Stimulated activated CD4-positive, alpha-beta T cell treated with anti-CD3 and anti-CD28 coated beads, Interleukin-12 subunit alpha, Interleukin-12 subunit beta, amount 100 ng/mL, for 48 hours (primary cell): Measurements from ENCODE around the gene CKS1B.
"Not testable (repeated sequence)": the region's sequence is repeated elsewhere in the genome, so short reads cannot be mapped to it uniquely, and the experiment has no call there.

Source experiments
- DNase-seq, 3 donors: peaks; one replicate each; pipeline ENCODE4 v3.0.0-alpha.2; 2020; ENCODE audit warnings: low read depth in 2 of 3, low spot score in 1 of 3

The CKS1B gene

DNA sequence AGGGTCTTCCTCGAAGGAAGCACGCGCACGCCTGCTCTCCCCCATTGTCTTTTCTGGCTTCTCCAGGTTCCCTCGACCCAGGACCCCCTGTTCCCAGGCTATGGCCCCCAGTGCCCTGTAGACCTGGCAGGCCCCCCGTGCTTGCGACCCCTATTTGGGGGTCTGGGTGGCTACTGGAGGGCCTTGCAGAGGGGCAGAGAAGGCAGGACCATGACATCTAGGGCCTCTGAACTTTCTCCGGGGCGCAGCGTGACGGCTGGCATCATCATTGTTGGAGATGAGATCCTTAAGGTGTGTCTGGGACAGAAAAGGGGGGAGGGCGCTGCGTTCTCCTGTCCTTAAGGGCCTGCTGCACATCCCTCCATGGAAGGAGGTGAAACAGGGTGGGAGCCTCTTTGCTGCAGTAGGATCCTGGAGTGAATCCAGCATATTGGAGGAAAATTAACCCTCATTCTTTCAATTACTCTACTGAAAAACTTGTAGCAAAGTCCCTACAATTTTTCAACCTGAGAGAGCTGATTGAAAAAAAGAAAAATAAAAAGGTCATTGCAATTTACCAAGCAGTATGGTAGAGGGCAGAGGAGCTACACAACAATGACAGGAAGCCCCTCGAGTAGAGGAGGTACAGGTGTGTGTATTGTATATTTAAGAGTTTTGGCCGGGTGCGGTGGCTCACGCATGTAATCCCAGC lies 9.4 kb downstream of the CKS1B start:
- no peak for DNase-seq

DNA sequence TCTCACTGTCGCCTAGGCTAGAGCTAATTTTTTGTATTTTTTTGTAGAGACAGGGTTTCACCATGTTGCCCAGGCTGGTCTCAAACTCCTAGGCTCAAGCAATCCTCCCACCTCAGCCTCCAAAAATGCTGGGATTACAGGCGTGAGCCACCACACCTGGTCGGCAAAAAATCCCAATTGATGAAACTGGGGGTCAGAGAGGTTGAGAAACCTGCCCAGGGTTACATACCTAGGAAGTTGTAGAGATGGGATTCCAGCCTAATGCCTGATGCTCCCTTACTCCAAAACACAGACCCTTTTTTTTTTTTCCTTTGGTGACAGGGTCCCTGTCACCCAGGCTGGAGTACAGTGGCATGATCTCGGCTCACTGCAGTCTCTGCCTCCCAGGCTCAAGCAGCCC lies 12.3 kb downstream of the CKS1B start:
- DNase-seq, result not testable (repeated sequence)

DNA sequence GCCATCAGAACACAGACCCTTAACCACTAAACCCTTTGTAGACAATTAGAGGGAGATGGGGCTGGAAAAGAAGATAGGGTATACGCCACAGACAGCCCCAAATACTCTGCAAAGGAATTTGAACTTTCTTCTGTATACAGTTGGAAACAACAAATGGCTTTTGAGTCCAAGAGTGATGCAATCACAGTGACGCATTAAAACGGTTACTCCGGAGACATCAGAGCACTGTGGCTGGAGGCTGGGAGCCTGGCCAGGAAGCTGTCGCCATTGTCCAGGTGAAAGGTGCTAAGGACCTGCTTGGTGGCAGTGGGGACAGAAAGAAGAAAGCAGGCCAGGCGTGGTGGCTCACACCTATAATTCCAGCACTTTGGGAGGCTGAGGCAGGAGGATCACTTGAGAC lies 12.8 kb downstream of the CKS1B start:
- DNase-seq, result no peak

DNA sequence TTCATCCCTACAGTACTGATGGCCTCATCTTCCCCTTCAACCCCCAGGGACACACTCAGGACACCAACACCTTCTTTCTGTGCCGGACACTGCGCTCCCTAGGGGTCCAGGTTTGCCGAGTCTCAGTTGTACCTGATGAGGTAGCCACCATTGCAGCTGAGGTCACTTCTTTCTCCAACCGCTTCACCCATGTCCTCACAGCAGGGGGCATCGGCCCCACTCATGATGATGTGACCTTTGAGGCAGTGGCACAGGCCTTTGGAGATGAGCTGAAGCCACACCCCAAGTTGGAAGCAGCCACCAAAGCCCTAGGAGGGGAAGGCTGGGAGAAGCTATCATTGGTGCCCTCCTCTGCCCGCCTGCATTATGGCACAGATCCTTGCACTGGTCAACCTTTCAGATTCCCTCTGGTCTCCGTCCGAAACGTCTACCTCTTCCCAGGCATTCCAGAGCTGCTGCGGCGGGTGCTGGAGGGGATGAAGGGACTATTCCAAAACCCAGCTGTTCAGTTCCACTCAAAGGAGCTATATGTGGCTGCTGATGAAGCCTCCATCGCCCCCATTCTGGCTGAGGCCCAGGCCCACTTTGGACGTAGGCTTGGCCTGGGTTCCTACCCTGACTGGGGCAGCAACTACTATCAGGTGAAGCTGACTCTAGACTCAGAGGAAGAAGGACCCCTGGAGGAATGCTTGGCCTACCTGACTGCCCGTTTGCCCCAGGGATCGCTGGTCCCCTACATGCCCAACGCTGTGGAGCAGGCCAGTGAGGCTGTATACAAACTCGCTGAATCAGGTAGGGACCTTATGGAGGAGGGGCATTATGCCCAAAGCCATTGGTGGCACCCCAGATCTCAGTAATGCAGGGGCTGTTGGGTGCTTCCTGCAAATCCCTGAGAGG lies 13.8 kb downstream of the CKS1B start:
- DNase-seq, result no peak

DNA sequence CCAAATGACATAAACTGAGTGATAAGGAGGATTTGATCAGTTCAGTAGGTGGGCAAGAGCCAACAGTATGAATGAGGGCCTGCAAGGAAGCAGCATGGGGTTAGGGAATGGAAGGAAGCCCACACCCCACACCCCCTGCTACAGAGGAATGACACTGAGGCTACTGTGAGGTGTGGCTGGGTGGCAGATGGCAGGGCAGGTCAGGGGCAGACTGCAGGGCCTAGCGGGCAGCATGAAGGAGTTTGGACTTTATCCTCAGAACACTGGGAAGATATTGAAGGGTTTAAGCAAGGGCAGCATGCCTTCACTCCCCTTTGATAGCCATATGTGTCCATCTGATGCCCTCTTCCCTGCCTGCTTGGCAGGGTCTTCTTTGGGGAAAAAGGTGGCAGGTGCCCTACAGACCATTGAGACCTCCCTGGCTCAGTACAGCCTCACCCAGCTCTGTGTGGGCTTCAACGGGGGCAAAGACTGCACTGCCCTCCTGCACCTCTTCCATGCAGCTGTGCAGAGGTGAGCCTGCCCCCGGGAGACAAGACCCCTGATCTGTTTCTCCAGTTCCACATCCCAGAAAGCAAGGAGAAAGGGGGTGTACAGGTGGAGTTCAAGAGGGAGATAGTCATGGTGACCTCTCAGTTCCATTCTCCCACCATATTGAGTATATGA lies 14.8 kb downstream of the CKS1B start:
- DNase-seq, result no peak

DNA sequence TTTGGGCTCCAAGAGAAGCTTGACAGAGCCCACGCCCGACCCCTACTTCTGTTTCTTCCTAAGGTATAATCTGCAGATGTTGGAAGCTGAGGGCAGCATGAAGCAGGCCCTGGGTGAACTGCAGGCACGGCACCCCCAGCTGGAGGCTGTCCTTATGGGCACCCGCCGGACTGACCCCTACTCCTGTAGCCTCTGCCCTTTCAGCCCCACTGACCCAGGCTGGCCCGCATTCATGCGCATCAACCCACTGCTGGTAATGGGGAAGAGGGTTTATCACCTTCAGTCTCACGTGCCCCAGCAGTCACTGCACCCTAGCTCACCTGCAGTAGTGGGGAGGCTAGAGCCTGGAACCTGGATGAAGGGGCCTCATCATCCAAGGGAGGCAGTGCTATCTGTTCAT lies 15.8 kb downstream of the CKS1B start:
- no peak for DNase-seq

DNA sequence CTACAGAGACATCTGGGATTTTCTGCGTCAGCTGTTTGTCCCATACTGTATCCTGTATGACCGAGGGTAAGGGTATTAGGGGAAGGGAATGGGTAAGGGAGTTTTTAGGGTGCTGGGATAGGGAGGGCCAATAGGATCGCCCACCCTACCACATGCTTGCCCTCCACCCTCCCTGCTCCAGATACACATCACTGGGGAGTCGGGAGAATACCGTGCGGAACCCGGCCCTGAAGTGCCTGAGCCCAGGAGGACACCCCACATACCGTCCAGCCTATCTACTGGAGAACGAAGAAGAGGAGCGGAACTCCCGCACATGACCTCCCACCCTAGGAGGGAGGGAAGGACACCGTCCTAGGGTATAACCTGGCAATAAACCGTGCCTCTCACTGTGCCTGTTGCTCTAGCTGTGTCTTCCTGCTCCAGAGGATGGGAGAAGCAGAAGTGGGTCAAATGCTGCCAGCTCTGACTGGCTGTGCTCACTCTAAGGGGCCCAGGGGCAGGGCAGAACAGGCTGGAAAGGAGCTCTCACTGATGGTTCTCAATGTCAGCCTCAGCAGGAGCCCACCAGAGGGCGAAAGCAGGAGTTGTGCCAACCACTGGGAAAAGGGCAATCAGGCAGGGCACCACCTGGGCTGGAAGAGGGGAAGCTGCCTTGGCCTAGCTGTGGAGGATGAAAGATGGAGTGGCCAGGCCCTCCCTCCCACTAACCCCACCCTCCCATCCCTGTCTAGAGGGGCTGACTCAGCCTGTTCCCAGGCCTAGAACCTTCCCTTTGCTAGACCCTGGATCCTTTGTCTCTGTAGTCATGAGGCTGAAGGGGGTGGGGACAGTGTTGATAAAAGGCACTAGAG lies 18.5 kb downstream of the CKS1B start:
- no peak for DNase-seq

DNA sequence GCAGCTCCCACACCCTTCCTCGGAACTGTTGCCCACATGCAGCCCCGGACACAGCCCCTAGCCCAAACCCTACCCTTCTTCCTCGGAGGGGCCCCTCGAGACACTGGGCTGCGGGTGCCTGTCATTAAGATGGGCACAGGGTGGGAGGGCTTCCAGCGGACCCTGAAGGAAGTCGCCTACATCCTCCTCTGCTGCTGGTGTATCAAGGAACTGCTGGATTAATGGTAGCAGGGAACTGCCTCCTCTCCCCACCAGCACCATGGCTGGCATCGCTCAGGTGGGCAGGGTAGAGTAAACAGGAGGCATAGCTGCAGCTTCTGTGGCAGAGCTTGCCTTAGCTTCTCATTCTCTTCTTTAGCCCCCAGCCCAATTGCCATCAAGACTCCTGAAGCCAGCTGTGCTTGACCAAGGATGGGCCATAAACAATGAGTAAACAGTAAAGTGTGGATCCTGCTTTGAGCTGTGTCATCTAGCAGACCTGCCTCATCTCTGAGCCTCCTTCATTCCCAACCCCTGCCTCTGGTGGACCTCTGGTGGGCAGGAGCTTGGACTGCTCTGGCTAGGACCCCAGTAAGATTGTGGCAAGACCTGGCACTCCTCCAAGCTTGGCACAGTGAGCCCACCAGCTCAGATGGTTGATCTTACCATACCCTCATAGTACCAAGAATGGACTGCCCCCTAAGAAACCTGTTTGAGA lies 19.2 kb downstream of the CKS1B start, which contains the start of gene LENEP:
LENEP (plus strand) TSS at position 15 of the 697 bp plus-strand sequence; CDS start at position 37, 22 bp downstream.
- DNase-seq, result no peak

DNA sequence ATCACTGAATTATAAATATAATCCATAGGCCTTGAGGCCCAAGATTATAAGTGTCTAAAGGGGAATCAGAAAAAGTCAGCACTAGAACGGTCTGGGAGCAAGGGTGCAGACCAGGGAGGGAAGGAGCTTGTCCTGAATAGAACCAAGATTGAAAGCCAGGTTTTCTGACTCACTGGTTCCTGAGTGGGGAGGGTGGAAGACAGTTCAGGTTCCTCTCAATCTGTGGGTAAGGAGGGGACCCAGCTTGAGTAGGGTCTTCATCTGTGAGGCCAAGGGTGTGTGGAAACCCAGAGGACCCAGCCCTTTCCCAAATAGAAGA lies 19.7 kb downstream of the CKS1B start:
- DNase-seq, result no peak

DNA sequence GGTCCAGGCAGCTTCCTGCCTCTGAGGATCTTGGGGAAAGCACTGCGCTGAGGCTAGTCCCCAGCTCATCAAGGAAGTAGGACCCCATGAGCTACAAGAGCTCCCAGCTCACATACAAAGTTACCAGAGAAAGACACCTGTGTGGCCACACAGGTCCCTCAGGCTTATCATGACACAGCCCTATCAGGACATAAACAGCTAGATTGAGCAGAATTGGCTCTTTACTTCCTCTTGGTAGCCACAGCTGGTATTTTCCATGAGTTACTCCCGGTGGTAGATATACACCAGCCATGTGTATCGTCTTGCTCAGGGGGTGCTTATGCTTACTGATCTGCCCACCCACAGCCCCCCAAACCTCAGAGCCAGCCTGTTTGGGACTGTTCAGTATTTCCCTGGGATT lies 20.1 kb downstream of the CKS1B start:
- DNase-seq, result no peak

DNA sequence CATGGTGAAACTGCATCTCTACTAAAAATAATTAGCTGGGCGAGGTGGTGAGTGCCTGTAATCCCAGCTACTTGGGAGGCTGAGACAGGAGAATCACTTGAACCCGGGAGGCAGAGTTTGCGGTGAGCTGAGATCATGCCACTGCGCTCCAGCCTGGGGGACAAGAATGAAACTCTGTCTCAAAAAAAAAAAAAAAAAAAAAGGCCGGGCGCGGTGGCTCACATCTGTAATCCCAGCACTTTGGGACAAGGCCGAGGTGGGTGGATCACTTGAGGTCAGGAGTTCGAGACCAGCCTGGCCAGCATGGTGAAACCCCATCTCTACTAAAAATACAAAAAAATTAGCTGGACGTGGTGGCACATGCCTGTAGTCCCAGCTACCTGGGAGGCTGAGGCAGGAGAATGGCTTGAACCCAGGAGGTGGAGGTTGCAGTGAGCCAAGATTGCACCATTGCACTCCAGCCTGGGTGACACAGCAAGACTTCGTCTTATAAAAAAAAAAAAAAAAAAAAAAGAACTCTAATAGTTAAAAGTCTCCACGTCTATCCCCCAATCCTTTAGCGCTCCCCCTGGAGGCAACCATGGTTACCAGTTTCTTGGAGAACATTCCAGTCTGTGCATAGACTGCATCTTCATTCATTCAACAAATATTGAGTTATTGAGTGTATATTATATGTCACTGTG lies 21.0 kb downstream of the CKS1B start:
- DNase-seq, result not testable (repeated sequence)

DNA sequence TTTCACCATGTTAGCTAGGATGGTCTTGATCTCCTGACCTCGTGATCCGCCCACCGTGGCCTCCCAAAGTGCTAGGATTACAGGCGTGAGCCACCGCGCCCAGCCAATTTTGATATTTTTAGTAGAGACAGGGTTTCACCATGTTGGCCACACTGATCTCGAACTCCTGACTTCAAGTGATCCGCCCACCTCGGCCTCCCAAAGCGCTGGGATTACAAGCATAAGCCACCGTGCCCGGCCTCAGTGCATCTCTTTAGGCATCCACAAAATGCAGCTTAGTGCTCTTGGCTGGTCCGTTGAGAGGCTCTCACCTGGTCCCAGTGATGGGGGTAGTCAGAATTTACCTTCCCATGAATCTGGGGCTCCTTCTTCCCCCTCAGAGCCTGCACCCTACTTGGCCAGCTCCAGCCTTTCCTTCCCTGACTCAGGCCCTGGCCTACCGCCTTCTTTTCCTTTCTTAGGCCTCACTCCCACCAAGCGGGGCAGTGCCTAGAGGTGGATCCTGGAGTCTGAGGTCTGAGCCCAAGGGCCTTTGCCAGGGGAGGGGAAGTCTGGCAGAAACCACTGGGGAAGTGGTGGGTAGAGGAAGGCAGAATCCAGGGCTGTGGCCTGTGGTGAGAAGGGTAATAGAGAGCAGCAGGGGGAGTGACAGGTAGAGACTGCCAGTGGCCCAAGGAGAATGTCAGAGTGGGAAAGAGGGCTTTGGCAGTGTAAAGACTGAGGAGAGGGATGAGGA lies 22.7 kb downstream of the CKS1B start:
- DNase-seq, result no peak

DNA sequence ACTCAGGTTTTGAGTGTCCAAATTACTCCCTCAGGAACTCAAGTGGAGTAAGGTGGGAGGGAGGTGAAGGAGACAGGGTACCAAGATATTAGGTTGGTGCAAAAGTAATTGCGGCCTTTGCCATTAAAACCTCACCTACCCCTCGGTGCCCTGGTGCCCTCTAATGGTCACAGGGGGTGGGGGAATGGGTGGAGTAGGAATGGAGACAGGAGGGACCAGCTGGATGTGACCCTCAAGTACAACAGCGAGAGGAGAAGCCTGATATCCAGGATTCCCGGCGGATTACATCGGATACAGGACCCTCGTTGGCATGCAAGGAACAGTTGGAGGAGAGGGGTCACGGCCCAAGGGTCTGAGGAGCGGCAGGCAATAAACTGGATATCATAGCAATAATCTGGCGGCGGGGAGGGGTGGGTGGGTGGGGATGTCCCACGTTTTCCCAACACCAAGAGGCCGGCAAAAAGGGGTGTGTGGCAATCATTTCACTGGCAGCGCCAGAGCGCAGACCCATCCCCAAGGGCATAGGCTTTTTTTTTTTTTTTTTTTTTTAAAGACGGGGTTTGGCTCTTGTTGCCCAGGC lies 23.8 kb downstream of the CKS1B start:
- DNase-seq, result no peak

DNA sequence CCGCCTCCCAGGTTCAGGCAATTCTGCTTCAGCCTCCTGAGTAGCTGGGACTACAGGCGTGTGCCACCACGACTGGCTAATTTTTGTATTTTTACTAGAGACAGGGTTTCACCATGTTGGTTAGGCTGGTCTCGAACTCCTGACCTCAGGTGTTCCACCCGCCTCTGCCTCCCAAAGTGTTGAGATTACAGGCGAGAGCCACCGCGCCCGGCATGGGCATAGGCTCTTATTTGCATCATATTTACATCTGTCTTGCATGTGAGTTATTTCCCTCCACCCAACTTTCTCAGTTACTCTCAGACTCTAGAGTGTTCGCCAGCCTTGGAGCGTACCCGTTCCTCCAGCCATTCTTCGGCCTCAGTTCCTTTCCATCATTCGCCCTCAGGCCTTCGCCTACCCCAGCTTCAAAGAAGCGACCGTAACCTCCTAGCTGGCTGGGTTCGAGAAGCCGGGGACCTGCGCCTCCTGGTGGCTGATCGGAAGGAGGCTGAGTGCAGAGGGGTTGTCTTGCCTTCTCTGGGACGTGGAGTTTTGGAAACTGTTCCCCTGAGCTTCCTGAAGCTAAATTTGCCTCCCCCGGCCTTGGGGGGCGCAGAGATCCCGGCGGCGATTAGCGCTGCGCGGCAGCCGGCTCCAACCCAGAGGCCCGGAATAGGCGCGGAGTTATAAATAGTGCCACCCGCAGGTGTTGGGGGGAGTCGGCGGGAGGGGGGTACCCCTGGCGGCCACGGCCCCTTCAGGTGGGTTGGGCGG lies 24.5 kb downstream of the CKS1B start:
- DNase-seq, result peak; percentile 76 to 80 (median 77)

DNA sequence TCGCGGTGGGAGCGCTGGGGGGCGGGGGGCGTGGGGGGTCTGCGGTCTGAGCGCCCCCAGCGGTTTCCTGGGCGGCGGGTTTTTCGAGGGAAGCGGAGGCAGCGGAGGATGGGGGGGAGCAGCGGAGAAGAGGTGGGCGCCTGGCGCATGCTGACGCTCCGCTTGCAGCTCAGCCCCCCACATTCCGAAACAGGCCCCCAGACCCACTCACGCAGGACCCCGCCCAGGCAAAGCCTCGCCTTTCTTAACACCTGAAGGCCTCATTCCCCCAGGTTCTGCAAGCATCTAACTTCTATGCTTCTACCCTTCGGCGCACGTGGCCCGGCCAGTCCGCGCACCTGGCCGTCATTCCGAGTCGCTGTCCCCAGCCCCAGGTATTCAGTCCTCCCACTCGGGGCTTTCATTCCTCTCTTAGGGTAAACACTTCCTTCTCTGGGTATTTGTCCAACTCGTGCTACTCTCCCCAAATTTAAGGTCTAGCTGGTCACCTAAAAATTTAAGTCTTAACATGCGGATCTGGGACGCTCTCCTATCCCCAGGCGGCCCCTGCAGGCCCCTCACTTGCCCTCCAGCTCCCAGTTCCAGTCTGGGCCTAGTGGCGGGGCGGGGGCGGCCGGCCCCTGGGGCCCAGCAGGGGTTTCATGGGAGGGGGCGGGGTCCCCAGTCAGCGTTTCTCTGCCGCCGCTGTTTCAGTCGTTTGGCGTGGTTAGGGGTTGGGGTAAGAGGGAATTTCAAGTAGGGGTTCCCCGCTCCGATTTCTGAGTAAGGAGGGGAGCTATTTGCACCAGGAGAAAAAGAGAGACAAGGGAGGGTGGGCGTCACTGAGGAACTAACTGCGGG lies 25.3 kb downstream of the CKS1B start:
- DNase-seq, result peak in 1 of 3 donors; percentile 66

DNA sequence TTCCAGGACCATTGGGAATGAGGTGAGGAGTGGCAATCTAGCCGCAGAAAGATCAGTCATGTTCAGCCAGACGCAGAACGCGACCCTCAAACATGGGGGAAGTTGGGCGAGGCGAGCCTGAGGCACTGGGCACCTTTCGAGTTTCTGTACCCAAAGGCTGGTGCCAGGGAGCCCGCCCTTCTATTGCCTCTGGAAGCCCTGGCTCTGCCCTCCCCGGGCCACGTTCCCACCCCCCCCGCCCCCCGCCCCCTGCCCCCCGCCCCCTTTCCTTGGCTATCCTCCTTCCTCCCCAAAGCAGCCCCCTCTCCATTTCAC lies 25.9 kb downstream of the CKS1B start:
- no peak for DNase-seq

DNA sequence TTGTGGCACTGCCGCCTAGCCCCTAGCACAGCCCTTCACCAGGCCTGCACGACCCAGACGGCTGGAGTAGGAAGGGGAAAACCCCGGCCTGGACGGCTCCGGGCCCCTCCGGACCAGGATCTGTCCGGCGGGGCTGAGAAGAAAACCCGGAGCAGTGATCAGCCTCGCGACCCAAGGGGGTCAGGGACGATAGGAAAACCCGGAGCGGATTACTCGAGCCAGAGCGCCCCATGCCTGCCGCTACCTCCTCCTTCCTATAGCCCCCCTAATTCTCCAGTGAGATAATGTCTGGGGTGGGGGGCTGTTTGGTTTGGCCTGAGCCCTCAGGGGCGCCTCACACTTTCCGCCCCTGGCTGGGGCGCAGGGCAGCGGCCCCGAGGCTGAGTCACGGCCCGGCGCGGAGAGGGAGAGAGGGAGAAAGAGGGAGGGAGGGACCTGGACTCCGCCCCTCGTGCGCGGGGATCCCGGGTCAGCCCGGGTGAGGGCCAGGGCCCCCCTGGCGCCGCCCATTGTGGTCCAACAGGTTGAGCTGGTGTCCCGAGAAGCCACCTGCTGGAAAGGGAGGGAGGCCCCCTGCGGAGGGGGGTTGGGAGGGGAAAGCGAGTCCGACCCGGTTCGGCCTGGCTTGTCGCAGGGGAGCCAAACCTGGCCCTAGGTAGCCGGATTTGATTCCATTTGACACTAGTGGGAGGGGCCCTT lies 26.4 kb downstream of the CKS1B start:
- DNase-seq, result peak; percentile 78 to 84 (median 78)
